IPS-18a (cell line): ENCODE measurements around the gene NDRG2.

Experiments
- H3K27ac ChIP-seq: one replicate; pipeline ENCODE4 v1.5.1; 2013; ENCODE audit warnings: low read length
- H3K27me3 ChIP-seq: one replicate; pipeline ENCODE4 v1.6.1; 2013; ENCODE audit warnings: mild to moderate bottlenecking, low read length; ENCODE audit not compliant: control insufficient read depth, insufficient read depth
- H3K36me3 ChIP-seq: one replicate; pipeline ENCODE4 v1.6.1; 2013; ENCODE audit warnings: low read depth, low read length; ENCODE audit not compliant: control insufficient read depth
- H3K4me1 ChIP-seq: one replicate; pipeline ENCODE4 v1.6.1; 2013; ENCODE audit warnings: low read depth, low read length; ENCODE audit not compliant: control insufficient read depth
- H3K4me3 ChIP-seq: one replicate; pipeline ENCODE4 v1.5.1; 2013; ENCODE audit warnings: low read length
- H3K9ac ChIP-seq: one replicate; pipeline ENCODE4 v1.6.1; 2013; ENCODE audit warnings: mild to moderate bottlenecking, low read length, moderate library complexity
- H3K9me3 ChIP-seq: one replicate; pipeline ENCODE4 v1.6.1; 2013; ENCODE audit warnings: low read depth, low read length; ENCODE audit not compliant: control insufficient read depth

The NDRG2 gene

GRCh38 chr14:21066882-21067502 lies 42.1 kb upstream of the NDRG2 start:
- Histone ChIP-seq H3K9me3 (no peaks in the 10 kb centered on the region), H3K4me1 (peaks cover 18% of the 10 kb centered on the region), H3K27ac (no peak overlapping the region), H3K27me3 (peaks cover 16% of the 10 kb centered on the region), H3K36me3 (no peaks in the 10 kb centered on the region), H3K4me3 (no peak overlapping the region), H3K9ac (no peak overlapping the region)

GRCh38 chr14:21063479-21063878 lies 38.6 kb upstream of the NDRG2 start:
- Histone ChIP-seq H3K4me1 (peaks cover 12% of the 10 kb centered on the region), H3K9me3 (no peaks in the 10 kb centered on the region), H3K9ac (no peak overlapping the region), H3K27me3 (peaks cover 13% of the 10 kb centered on the region), H3K36me3 (no peaks in the 10 kb centered on the region), H3K27ac (no peak overlapping the region), H3K4me3 (no peak overlapping the region)

GRCh38 chr14:21061347-21061668 lies 36.4 kb upstream of the NDRG2 start:
- H3K27me3 ChIP-seq: no peaks in the 10 kb centered on the region
- H3K4me3 ChIP-seq: no peak overlapping the region
- H3K36me3 ChIP-seq: no peaks in the 10 kb centered on the region
- peaks cover 9% of the 10 kb centered on the region for H3K4me1 ChIP-seq
- H3K9me3 ChIP-seq: no peaks in the 10 kb centered on the region
- H3K9ac ChIP-seq: no peak overlapping the region
- H3K27ac ChIP-seq: no peak overlapping the region

GRCh38 chr14:21060614-21061346 lies 35.9 kb upstream of the NDRG2 start:
- H3K4me1 ChIP-seq: peaks cover 9% of the 10 kb centered on the region
- H3K9me3 ChIP-seq: no peaks in the 10 kb centered on the region
- no peak overlapping the region for H3K9ac ChIP-seq
- no peak overlapping the region for H3K27ac ChIP-seq
- H3K36me3 ChIP-seq: no peaks in the 10 kb centered on the region
- no peaks in the 10 kb centered on the region for H3K27me3 ChIP-seq
- H3K4me3 ChIP-seq: no peak overlapping the region

- Histone ChIP-seq H3K4me1 (peaks cover 11% of the 10 kb centered on the region), H3K9me3 (no peaks in the 10 kb centered on the region)
Measured at GRCh38 chr14:21059842-21060613, 35.2 kb upstream of the NDRG2 start.

GRCh38 chr14:21058903-21059302 lies 34.0 kb upstream of the NDRG2 start:
- Histone ChIP-seq H3K9ac (no peak overlapping the region), H3K4me3 (no peak overlapping the region), H3K27me3 (no peaks in the 10 kb centered on the region), H3K27ac (no peak overlapping the region), H3K36me3 (no peaks in the 10 kb centered on the region), H3K4me1 (peaks cover 11% of the 10 kb centered on the region), H3K9me3 (no peaks in the 10 kb centered on the region)

More at GRCh38 chr14:21059842-21060613, 35.2 kb upstream of the NDRG2 start:
- H3K36me3 ChIP-seq: no peaks in the 10 kb centered on the region
- no peak overlapping the region for H3K4me3 ChIP-seq
- H3K27ac ChIP-seq: no peak overlapping the region
- H3K27me3 ChIP-seq: no peaks in the 10 kb centered on the region
- no peak overlapping the region for H3K9ac ChIP-seq

- Histone ChIP-seq H3K36me3 (no peaks in the 10 kb centered on the region), H3K9me3 (no peaks in the 10 kb centered on the region), H3K9ac (no peak within 1 kb of the TSS), H3K27me3 (no peaks in the 10 kb centered on the region), H3K27ac (no peak within 1 kb of the TSS), H3K4me1 (peaks cover 3% of the 10 kb centered on the region), H3K4me3 (no peak within 1 kb of the TSS)
Measured at GRCh38 chr14:21057803-21058675, 33.2 kb upstream of the NDRG2 start, which contains the start of gene RNASE8. RNASE8 (plus strand) TSS chr14:21057822; CDS start chr14:21057893, 71 bp downstream.

GRCh38 chr14:21056520-21057163 lies 31.8 kb upstream of the NDRG2 start:
- H3K36me3 ChIP-seq: no peaks in the 10 kb centered on the region
- no peaks in the 10 kb centered on the region for H3K9me3 ChIP-seq
- no peak overlapping the region for H3K4me3 ChIP-seq
- H3K27me3 ChIP-seq: no peaks in the 10 kb centered on the region
- no peak overlapping the region for H3K9ac ChIP-seq
- H3K4me1 ChIP-seq: peaks cover 3% of the 10 kb centered on the region
- H3K27ac ChIP-seq: no peak overlapping the region

- Histone ChIP-seq H3K27ac (no peak overlapping the region), H3K9me3 (no peaks in the 10 kb centered on the region), H3K9ac (no peak overlapping the region), H3K4me1 (peaks cover 3% of the 10 kb centered on the region), H3K27me3 (no peaks in the 10 kb centered on the region), H3K4me3 (no peak overlapping the region), H3K36me3 (no peaks in the 10 kb centered on the region)
Measured at GRCh38 chr14:21055432-21056117, 30.7 kb upstream of the NDRG2 start.

GRCh38 chr14:21054768-21055145 lies 29.9 kb upstream of the NDRG2 start:
- Histone ChIP-seq H3K9me3 (no peaks in the 10 kb centered on the region), H3K9ac (no peak overlapping the region), H3K36me3 (no peaks in the 10 kb centered on the region), H3K27ac (no peak overlapping the region), H3K4me1 (peaks cover 3% of the 10 kb centered on the region), H3K4me3 (no peak overlapping the region), H3K27me3 (no peaks in the 10 kb centered on the region)
